ENCODE data around the gene CES4A. TPM values are rescaled to one million over a fixed set of nuclear protein-coding genes. Genes with fewer than 3 reads are reported as not detected.

The CES4A gene
- total RNA-seq, 2 experiments from 2014 or later, result 14.9 to 16.0 TPM

DNA sequence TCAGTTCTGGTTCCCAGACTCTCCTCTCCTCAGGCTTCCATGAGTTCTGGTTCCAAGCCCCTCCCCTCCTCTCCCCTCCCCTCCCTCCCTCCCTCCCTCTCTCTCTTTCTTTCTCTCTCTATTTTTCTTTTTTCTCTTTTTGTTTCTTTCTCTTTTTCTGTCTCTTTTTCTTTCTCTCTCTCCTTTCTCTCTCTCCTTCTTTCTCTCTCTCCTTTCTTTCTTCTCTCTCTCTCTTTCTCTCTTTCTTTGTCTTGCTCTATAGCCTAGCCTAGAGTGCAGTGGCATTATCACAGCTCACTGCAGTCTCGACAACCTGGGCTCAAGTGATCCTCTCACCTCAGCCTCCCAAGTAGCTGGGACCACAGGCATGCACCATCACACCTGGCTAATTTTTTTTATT is 28.1 kb upstream of the CES4A start:
- Mint-ChIP-seq H3K4me1 (ENCODE audit: low read depth) (no peaks in the 10 kb centered on the region), H3K9me3 (no peaks in the 10 kb centered on the region), H3K27ac (no peak overlapping the region), H3K27me3 (peaks cover 4% of the 10 kb centered on the region), H3K36me3 (ENCODE audit: low read depth) (no peaks in the 10 kb centered on the region), H3K4me3 (no peak overlapping the region)
- DNase-seq, result no peak
- Histone ChIP-seq H3K27me3 (ENCODE audit: control insufficient read depth in 1 of 2, insufficient read depth in 2 of 2, low read length in 2 of 2) (no peaks in the 10 kb centered on the region), H3K36me3 (ENCODE audit: insufficient read depth, low read length) (no peaks in the 10 kb centered on the region), H3K27ac (ENCODE audit: low read depth in 1 of 2, low read length in 2 of 2) (no peak overlapping the region), H3K4me3 (ENCODE audit: low read length) (no peak overlapping the region), H3K4me1 (ENCODE audit: insufficient read depth, low read length) (peaks cover 4% of the 10 kb centered on the region), H3K9me3 (ENCODE audit: control insufficient read depth in 1 of 2, insufficient read depth in 1 of 2, low read length in 2 of 2) (no peaks in the 10 kb centered on the region)
- ChIA-PET CTCF (interaction anchor here (0.6 to 1.3 kb wide), 3 partner anchors 13 to 195 kb away, joined by 3 to 4 read pairs (median 3); no protein-coding TSS in a partner anchor), POLR2A (no interaction called here)
- intact Hi-C loops (cut with DNase I, micrococcal nuclease), result no loop called here
- no peak for ATAC-seq (ENCODE audit: poor library complexity)
- TF ChIP-seq, protein P1, sequence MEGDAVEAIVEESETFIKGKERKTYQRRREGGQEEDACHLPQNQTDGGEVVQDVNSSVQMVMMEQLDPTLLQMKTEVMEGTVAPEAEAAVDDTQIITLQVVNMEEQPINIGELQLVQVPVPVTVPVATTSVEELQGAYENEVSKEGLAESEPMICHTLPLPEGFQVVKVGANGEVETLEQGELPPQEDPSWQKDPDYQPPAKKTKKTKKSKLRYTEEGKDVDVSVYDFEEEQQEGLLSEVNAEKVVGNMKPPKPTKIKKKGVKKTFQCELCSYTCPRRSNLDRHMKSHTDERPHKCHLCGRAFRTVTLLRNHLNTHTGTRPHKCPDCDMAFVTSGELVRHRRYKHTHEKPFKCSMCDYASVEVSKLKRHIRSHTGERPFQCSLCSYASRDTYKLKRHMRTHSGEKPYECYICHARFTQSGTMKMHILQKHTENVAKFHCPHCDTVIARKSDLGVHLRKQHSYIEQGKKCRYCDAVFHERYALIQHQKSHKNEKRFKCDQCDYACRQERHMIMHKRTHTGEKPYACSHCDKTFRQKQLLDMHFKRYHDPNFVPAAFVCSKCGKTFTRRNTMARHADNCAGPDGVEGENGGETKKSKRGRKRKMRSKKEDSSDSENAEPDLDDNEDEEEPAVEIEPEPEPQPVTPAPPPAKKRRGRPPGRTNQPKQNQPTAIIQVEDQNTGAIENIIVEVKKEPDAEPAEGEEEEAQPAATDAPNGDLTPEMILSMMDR (IDR thresholded peaks at IDR 0.05), result no peak

DNA sequence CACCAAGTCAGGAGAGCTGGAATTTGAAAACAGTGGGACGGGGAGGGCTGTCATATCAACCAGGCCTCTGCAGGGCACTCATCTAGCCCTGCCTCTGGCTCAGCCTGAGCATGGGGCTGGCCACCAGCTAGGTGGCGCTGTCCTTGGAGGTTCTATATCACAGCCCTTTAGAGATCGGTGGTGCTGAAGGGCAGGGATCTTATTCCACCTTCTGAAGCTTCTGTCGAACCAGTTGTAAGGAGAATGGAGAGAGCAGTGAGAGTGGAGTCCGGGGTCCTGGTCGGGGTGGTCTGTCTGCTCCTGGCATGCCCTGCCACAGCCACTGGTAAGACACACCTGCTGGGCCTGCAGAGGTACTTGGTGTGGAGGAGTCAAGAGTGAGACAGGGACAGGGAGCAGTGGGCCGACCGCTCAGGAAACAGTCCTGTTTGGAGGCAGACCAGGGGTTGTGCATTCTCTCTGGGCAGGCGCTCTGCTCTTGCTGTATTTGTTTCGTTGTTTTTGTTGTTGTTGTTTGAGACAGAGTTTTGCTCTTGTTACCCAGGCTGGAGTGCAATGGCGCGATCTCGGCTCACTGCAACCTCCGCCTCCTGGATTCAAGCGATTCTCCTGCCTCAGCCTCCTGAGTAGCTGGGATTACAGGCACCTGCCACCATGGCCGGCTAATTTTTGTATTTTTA is 27.2 kb upstream of the CES4A start, which contains the start of gene CES3:
TSS of gene CES3 (plus strand) at position 202 of the 680 bp plus-strand sequence. CDS start at position 244, 42 bp downstream.
- ATAC-seq (ENCODE audit: poor library complexity) (peak; percentile 87), DNase-seq (peak in 13 of 14 experiments; percentile 28 to 75 (median 49))
- peaks cover 3% of the 10 kb centered on the region for H3K27me3 Mint-ChIP-seq
- CTCF ChIA-PET, result interaction anchor here (0.5 to 1.3 kb wide), 8 partner anchors 11 to 194 kb away, joined by 3 to 5 read pairs (median 4); no protein-coding TSS in a partner anchor
- intact Hi-C loops (cut with DNase I, micrococcal nuclease), result no loop called here
- H3K36me3 Mint-ChIP-seq (ENCODE audit: low read depth), result no peaks in the 10 kb centered on the region
- POLR2A ChIA-PET, result no interaction called here
- Histone ChIP-seq H3K9me3 (ENCODE audit: control insufficient read depth in 1 of 2, insufficient read depth in 1 of 2, low read length in 2 of 2) (no peaks in the 10 kb centered on the region), H3K27ac (ENCODE audit: low read depth in 1 of 2, low read length in 2 of 2) (no peak within 1 kb of the TSS), H3K27me3 (ENCODE audit: control insufficient read depth in 1 of 2, insufficient read depth in 2 of 2, low read length in 2 of 2) (no peaks in the 10 kb centered on the region), H3K4me3 (ENCODE audit: low read length) (no peak within 1 kb of the TSS), H3K4me1 (ENCODE audit: insufficient read depth, low read length) (peaks cover 4% of the 10 kb centered on the region), H3K36me3 (ENCODE audit: insufficient read depth, low read length) (no peaks in the 10 kb centered on the region)
- no peaks in the 10 kb centered on the region for H3K9me3 Mint-ChIP-seq
- TF ChIP-seq, protein P1 (IDR thresholded peaks at IDR 0.05), result peak; percentile 55
- no peaks in the 10 kb centered on the region for H3K4me1 Mint-ChIP-seq (ENCODE audit: low read depth)
- no peak within 1 kb of the TSS for H3K4me3 Mint-ChIP-seq
- no peak within 1 kb of the TSS for H3K27ac Mint-ChIP-seq

- no peaks in the 10 kb centered on the region for H3K9me3 Mint-ChIP-seq
Measured at GRCh38 chr16:66961914-66962313, 26.5 kb upstream of the CES4A start.

More at GRCh38 chr16:66961914-66962313, 26.5 kb upstream of the CES4A start:
- H3K4me1 ChIP-seq (ENCODE audit: insufficient read depth, low read length), result peaks cover 4% of the 10 kb centered on the region
- no peak overlapping the region for H3K27ac ChIP-seq (ENCODE audit: low read depth in 1 of 2, low read length in 2 of 2)
- H3K27me3 ChIP-seq (ENCODE audit: control insufficient read depth in 1 of 2, insufficient read depth in 2 of 2, low read length in 2 of 2), result no peaks in the 10 kb centered on the region
- ATAC-seq (ENCODE audit: poor library complexity) (no peak), DNase-seq (peak in 1 of 14 experiments; percentile 12)
- Mint-ChIP-seq H3K4me3 (no peak overlapping the region), H3K36me3 (ENCODE audit: low read depth) (no peaks in the 10 kb centered on the region), H3K27ac (no peak overlapping the region), H3K27me3 (no peaks in the 10 kb centered on the region), H3K4me1 (ENCODE audit: low read depth) (no peaks in the 10 kb centered on the region)
- H3K9me3 ChIP-seq (ENCODE audit: control insufficient read depth in 1 of 2, insufficient read depth in 1 of 2, low read length in 2 of 2), result no peaks in the 10 kb centered on the region
- TF ChIP-seq, protein P1 (IDR thresholded peaks at IDR 0.05), result no peak
- H3K36me3 ChIP-seq (ENCODE audit: insufficient read depth, low read length), result no peaks in the 10 kb centered on the region
- ChIA-PET CTCF (interaction anchor here (1.1 kb wide), 1 partner anchor 18 kb away, joined by 4 read pairs; no protein-coding TSS in a partner anchor), POLR2A (no interaction called here)
- H3K4me3 ChIP-seq (ENCODE audit: low read length), result no peak overlapping the region
- intact Hi-C loops (cut with DNase I, micrococcal nuclease), result no loop called here
